ENCODE results near the gene ASB2.

GRCh38 chr14:94025720-94026119 lies 49.4 kb upstream of the ASB2 start:
- TF ChIP-seq POLR2AphosphoS5 (IDR thresholded peaks at IDR 0.05) (no peak), CTCF (IDR thresholded peaks at IDR 0.05; ENCODE audit: poor library complexity, severe bottlenecking) (no peak), EP300 (conservative IDR thresholded peaks at IDR 0.05; ENCODE audit: poor library complexity, severe bottlenecking) (no peak), TAF1 (IDR thresholded peaks at IDR 0.05; ENCODE audit: low read depth) (no peak), MXI1 (conservative IDR thresholded peaks at IDR 0.05; ENCODE audit: poor library complexity, severe bottlenecking) (no peak), EZH2 (IDR thresholded peaks at IDR 0.05; ENCODE audit: borderline replicate concordance, insufficient read depth, low read length, poor library complexity, severe bottlenecking) (no peak)
